ENCODE results near the gene BANP. TPM values are rescaled to one million over a fixed set of nuclear protein-coding genes. Genes with fewer than 3 reads are reported as not detected.
A peak's percentile ranks its signal among the peaks of the same experiment; 100 is the strongest.
"Not testable (repeated sequence)": the region's sequence is repeated elsewhere in the genome, so short reads cannot be mapped to it uniquely, and the experiment has no call there.

BANP gene
- total RNA-seq, 4 donors from 2014 or later, result 18.9 to 33.6 (median 28.2) TPM

DNA sequence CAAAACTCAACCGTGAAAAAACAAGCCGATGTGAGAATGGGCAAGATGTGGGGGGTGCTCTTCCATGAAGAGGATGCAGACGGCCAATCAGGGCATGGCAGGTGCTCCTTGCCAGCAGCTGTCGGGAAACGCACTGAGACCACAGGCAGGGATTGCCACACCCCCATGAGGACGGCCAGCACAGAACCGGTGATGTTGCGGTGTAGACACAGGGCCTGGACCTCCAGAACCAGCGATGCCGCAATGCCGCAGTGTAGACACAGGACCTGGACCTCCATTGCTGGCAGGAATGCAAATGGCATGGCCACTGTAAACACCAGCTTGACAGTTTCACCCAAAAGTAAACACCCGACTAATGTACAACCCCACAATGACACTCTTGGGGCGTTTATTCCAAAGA lies 164.9 kb downstream of the BANP start:
- H3K9me3 ChIP-seq, result no peaks in the 10 kb centered on the region
- no peak for TF ChIP-seq POLR2AphosphoS5 (IDR thresholded peaks at IDR 0.05)
- no peak for TF ChIP-seq EP300 (IDR thresholded peaks at IDR 0.05)
- TF ChIP-seq, protein P1, sequence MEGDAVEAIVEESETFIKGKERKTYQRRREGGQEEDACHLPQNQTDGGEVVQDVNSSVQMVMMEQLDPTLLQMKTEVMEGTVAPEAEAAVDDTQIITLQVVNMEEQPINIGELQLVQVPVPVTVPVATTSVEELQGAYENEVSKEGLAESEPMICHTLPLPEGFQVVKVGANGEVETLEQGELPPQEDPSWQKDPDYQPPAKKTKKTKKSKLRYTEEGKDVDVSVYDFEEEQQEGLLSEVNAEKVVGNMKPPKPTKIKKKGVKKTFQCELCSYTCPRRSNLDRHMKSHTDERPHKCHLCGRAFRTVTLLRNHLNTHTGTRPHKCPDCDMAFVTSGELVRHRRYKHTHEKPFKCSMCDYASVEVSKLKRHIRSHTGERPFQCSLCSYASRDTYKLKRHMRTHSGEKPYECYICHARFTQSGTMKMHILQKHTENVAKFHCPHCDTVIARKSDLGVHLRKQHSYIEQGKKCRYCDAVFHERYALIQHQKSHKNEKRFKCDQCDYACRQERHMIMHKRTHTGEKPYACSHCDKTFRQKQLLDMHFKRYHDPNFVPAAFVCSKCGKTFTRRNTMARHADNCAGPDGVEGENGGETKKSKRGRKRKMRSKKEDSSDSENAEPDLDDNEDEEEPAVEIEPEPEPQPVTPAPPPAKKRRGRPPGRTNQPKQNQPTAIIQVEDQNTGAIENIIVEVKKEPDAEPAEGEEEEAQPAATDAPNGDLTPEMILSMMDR (IDR thresholded peaks at IDR 0.05), result no peak
- TF ChIP-seq POLR2A (IDR thresholded peaks at IDR 0.05; ENCODE audit: low read depth), result no peak
- peaks cover 0 to 12% (median 2%) of the 10 kb centered on the region in 4 donors for H3K4me1 ChIP-seq
- no peak overlapping the region for H3K27ac ChIP-seq (replicated peaks in 1 of 4)
- WGBS, result 58% methylated on average over 9 of the region's 13 CpGs
- no peaks in the 10 kb centered on the region for H3K36me3 ChIP-seq
- H3K4me3 ChIP-seq, result no peak overlapping the region
- intact Hi-C loops (cut with DNase I), result no loop called here
- DNase-seq (ENCODE audit: extremely low spot score), result no peak
- H3K27me3 ChIP-seq, result peaks cover 0 to 52% (median 0%) of the 10 kb centered on the region in 4 donors

DNA sequence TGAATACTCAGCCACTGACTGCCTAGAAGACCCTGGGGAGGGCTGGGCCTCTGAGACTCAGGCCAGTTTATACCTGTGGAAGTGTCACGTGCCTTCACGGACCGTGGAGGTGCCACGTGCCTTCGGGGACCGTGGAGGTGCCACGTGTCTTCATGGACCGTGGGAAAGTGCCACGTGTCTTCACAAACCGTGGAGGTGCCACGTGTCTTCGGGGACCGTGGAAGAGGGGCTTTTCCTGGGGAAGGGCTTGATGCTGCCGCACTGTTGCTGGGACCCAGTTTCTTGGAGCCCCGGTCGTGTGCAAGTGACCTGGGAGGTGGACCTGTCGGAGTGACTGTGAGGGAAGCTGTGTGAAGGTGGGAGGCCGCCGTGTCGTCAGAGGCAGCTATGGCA lies 166.2 kb downstream of the BANP start:
- Histone ChIP-seq H3K27ac (replicated peaks in 1 of 4) (no peak overlapping the region), H3K4me3 (no peak overlapping the region), H3K27me3 (peaks cover 0 to 52% (median 0%) of the 10 kb centered on the region in 4 donors), H3K9me3 (no peaks in the 10 kb centered on the region), H3K4me1 (peaks cover 0 to 12% (median 2%) of the 10 kb centered on the region in 4 donors), H3K36me3 (no peaks in the 10 kb centered on the region)
- TF ChIP-seq POLR2AphosphoS5 (IDR thresholded peaks at IDR 0.05) (no peak), EP300 (IDR thresholded peaks at IDR 0.05) (no peak), POLR2A (IDR thresholded peaks at IDR 0.05; ENCODE audit: low read depth) (no peak)
- TF ChIP-seq, protein P1 (IDR thresholded peaks at IDR 0.05), result no peak
- WGBS, result 96% methylated on average over 14 of the region's 20 CpGs
- intact Hi-C loops (cut with DNase I), result no loop called here
- no peak for DNase-seq (ENCODE audit: extremely low spot score)

DNA sequence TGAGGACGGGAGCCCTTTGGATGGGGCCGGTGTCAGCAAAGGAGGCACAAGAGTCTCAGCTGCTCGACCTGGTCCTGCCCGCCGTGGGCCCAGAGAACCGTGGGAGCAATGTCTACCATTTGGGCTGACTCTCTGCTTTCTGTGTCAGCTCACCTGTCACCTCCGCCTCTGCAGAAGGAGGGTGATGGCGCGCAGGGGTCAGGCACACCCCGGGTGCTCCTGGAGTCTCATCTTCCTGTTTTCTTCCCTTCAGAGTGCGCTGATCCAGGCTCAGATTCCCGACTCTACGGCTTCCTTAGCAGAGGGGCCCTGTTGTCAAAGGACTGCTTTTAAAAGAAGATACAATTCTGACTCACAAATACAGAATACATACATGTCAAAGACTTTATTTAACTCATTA lies 167.1 kb downstream of the BANP start:
- Histone ChIP-seq H3K36me3 (no peaks in the 10 kb centered on the region), H3K4me3 (no peak overlapping the region), H3K4me1 (peaks cover 0 to 12% (median 2%) of the 10 kb centered on the region in 4 donors), H3K27me3 (peaks cover 0 to 50% (median 0%) of the 10 kb centered on the region in 4 donors), H3K9me3 (no peaks in the 10 kb centered on the region), H3K27ac (replicated peaks in 1 of 4) (peak overlapping the region in 1 of 4 donors; percentile 11)
- no peak for DNase-seq (ENCODE audit: extremely low spot score)
- 71% methylated on average over 10 of the region's 13 CpGs for WGBS
- intact Hi-C loops (cut with DNase I), result no loop called here
- TF ChIP-seq POLR2A (IDR thresholded peaks at IDR 0.05; ENCODE audit: low read depth), result no peak
- no peak for TF ChIP-seq POLR2AphosphoS5 (IDR thresholded peaks at IDR 0.05)
- TF ChIP-seq EP300 (IDR thresholded peaks at IDR 0.05), result no peak
- TF ChIP-seq, protein P1 (IDR thresholded peaks at IDR 0.05), result no peak

DNA sequence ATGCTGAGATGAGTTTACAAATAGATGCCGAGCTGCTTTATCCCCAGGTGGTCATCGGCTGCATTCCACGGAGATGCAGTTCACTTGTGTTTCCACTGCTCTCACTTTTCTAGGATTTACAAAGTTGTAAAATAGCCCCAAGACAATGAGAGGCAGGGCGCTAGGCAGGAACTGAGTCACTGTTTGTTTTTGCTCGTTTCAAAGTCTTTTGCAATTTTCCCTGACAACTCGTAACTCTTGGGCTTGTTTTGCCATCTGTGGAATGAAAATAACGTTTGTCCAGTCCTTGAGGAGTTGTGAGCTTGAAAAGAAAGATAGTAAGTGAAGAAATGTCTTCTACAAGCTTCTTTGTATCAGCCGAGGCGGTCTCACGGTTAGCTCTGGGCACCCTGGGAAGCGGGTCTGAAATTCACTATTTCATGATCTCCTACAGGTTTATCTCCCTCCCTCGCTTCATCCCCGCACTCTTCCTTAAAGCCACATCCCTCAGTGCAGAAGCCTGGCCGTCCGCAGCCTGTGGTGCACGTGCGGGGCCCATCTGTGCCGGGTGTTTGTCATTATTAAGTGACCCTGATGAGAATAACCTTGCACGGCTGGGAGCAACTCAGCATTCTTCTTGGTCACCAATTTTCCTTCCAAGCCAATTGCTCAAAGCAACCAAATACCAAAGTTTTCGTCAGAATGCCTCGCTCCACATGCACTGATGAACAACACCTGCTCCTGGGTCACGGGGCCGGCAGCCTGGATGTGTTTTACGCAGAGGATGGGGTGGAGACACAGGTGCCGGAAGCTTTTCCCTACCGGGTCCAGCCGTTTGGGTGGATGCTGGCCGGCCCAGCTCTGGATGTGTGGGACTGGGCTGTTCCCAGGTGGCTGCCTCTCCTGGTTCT lies 167.9 kb downstream of the BANP start:
- H3K27ac ChIP-seq (replicated peaks in 1 of 4), result peak overlapping the region in 3 of 4 donors; percentile 43 to 69 (median 62)
- peaks cover 0 to 45% (median 0%) of the 10 kb centered on the region in 4 donors for H3K27me3 ChIP-seq
- DNase-seq (ENCODE audit: extremely low spot score), result not testable (repeated sequence)

DNA sequence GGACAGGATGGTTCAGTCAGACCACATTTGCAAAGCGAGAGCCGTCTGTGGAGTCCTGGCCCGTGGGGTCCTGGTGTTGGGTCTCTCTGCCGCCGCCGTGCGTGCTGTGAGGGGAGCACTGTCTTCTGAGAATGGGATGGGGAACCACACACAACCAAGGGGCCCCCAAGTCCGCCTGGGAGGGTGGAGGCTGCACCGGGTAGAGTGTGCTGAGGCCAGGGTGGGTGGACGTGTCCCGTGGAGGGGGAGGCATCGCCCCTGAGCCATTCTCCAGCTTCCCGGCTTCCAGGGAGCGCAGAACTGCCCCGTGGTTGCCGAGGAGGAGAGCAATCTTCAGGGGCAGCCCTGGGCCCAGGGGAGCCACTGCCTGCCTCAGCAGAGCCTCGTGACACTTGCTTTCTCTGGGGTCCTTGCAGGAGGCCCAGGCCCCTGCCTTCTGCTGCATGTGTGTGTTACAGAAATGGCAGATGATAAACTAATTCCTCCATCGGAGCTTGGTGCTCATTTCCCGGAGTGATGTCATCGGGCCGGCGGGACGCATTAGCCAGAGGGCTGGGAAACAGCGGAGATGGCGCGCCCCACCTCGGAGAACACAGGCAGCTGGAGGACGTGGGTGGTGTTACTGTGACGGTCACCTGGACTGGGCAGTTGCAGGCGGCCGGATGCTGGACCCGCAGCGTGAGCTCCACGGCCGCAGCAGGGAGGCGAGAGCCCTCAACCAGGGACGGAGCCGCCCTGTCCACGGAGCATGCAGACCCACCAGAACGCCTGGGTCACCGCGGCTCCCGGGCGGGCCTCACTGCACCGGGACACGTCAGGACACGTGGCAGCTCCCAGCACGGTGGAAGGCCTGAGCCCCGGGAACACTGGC lies 168.9 kb downstream of the BANP start:
- DNase-seq (ENCODE audit: extremely low spot score); H3K36me3 ChIP-seq; H3K4me3 ChIP-seq; H3K9me3 ChIP-seq; intact Hi-C loops (cut with DNase I): not testable (repeated sequence)
- Histone ChIP-seq H3K27me3 (peaks cover 0 to 36% (median 0%) of the 10 kb centered on the region in 4 donors), H3K27ac (replicated peaks in 1 of 4) (peak overlapping the region in 3 of 4 donors; percentile 31 to 69 (median 43)), H3K4me1 (peaks cover 0 to 12% (median 2%) of the 10 kb centered on the region in 4 donors)
- 91% methylated on average over 35 of the region's 49 CpGs for WGBS

More for the DNA sequence above, 167.9 kb downstream of the BANP start:
- intact Hi-C loops (cut with DNase I); H3K4me3 ChIP-seq; H3K36me3 ChIP-seq; H3K9me3 ChIP-seq: not testable (repeated sequence)
- H3K4me1 ChIP-seq, result peaks cover 0 to 12% (median 2%) of the 10 kb centered on the region in 4 donors
- WGBS, result 43% methylated on average over 21 of the region's 28 CpGs

Measured in esophagus muscularis mucosa (tissue), 4 donors.